ENCODE data around the gene NBL1.
"Not testable (repeated sequence)": the region's sequence is repeated elsewhere in the genome, so short reads cannot be mapped to it uniquely, and the experiment has no call there.

Gene NBL1

GRCh38 chr1:19629357-19629756 is 14.8 kb upstream of the NBL1 start:
- H3K27ac ChIP-seq (ENCODE audit: extremely low read depth, low read depth, low read length) = no peak overlapping the region
- no peaks in the 10 kb centered on the region for H3K9me3 ChIP-seq (ENCODE audit: control insufficient read depth, insufficient read depth, low read depth, low read length)
- TF ChIP-seq ZBTB49 (tag by site-specific recombination; IDR thresholded peaks at IDR 0.05; ENCODE audit: low read depth) (no peak), MEIS1 (CRISPR knock-in tag; IDR thresholded peaks at IDR 0.05; ENCODE audit: borderline replicate concordance) (no peak), ZNF548 (tag by site-specific recombination; IDR thresholded peaks at IDR 0.05) (no peak), ZNF121 (tag by site-specific recombination; IDR thresholded peaks at IDR 0.05) (no peak), SALL2 (tag by site-specific recombination; IDR thresholded peaks at IDR 0.05; ENCODE audit: borderline replicate concordance) (no peak), ZBTB20 (tag by site-specific recombination; IDR thresholded peaks at IDR 0.05) (no peak), ZNF514 (tag by site-specific recombination; IDR thresholded peaks at IDR 0.05) (no peak), ZNF175 (tag by site-specific recombination; IDR thresholded peaks at IDR 0.05) (no peak), BCL11A (tag by site-specific recombination; IDR thresholded peaks at IDR 0.05; ENCODE audit: low read depth) (no peak), GLIS2 (tag by site-specific recombination; IDR thresholded peaks at IDR 0.05) (no peak), ZNF658 (tag by site-specific recombination; IDR thresholded peaks at IDR 0.05) (no peak), ZNF837 (tag by site-specific recombination; IDR thresholded peaks at IDR 0.05) (no peak), ZNF350 (tag by site-specific recombination; IDR thresholded peaks at IDR 0.05) (no peak), ZFP37 (tag by site-specific recombination; IDR thresholded peaks at IDR 0.05) (no peak), GLI2 (tag by site-specific recombination; IDR thresholded peaks at IDR 0.05; ENCODE audit: borderline replicate concordance, low read depth) (no peak), ZNF10 (tag by site-specific recombination; IDR thresholded peaks at IDR 0.05) (no peak), ZFP69B (tag by site-specific recombination; IDR thresholded peaks at IDR 0.05) (no peak)
- TF ChIP-seq, protein P1, sequence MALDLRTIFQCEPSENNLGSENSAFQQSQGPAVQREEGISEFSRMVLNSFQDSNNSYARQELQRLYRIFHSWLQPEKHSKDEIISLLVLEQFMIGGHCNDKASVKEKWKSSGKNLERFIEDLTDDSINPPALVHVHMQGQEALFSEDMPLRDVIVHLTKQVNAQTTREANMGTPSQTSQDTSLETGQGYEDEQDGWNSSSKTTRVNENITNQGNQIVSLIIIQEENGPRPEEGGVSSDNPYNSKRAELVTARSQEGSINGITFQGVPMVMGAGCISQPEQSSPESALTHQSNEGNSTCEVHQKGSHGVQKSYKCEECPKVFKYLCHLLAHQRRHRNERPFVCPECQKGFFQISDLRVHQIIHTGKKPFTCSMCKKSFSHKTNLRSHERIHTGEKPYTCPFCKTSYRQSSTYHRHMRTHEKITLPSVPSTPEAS (tag by site-specific recombination; IDR thresholded peaks at IDR 0.05) = no peak
- TF ChIP-seq, protein P2, sequence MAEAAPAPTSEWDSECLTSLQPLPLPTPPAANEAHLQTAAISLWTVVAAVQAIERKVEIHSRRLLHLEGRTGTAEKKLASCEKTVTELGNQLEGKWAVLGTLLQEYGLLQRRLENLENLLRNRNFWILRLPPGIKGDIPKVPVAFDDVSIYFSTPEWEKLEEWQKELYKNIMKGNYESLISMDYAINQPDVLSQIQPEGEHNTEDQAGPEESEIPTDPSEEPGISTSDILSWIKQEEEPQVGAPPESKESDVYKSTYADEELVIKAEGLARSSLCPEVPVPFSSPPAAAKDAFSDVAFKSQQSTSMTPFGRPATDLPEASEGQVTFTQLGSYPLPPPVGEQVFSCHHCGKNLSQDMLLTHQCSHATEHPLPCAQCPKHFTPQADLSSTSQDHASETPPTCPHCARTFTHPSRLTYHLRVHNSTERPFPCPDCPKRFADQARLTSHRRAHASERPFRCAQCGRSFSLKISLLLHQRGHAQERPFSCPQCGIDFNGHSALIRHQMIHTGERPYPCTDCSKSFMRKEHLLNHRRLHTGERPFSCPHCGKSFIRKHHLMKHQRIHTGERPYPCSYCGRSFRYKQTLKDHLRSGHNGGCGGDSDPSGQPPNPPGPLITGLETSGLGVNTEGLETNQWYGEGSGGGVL (tag by site-specific recombination; IDR thresholded peaks at IDR 0.05) = no peak
- TF ChIP-seq, protein P3, sequence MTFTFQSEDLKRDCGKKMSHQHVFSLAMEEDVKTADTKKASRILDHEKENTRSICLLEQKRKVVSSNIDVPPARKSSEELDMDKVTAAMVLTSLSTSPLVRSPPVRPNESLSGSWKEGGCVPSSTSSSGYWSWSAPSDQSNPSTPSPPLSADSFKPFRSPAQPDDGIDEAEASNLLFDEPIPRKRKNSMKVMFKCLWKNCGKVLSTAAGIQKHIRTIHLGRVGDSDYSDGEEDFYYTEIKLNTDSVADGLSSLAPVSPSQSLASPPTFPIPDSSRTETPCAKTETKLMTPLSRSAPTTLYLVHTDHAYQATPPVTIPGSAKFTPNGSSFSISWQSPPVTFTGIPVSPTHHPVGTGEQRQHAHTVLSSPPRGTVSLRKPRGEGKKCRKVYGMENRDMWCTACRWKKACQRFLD (tag by site-specific recombination; IDR thresholded peaks at IDR 0.05) = no peak
- no peak overlapping the region for H3K4me3 ChIP-seq (ENCODE audit: low read depth, low read length)
- ChIA-PET POLR2A (no interaction called here), CTCF (interaction anchor here (0.6 to 1.4 kb wide), 4 partner anchors 10 to 22 kb away, joined by 3 to 4 read pairs (median 3); no protein-coding TSS in a partner anchor)
- H3K36me3 ChIP-seq (ENCODE audit: control insufficient read depth in 2 of 2, insufficient read depth in 1 of 2, low read length in 2 of 2) = peaks cover 0 to 46% of the 10 kb centered on the region in 2 experiments; a peak in 2 of 3 replicates
- no peaks in the 10 kb centered on the region for H3K4me1 ChIP-seq (ENCODE audit: control insufficient read depth, insufficient read depth, low read length)

DNA sequence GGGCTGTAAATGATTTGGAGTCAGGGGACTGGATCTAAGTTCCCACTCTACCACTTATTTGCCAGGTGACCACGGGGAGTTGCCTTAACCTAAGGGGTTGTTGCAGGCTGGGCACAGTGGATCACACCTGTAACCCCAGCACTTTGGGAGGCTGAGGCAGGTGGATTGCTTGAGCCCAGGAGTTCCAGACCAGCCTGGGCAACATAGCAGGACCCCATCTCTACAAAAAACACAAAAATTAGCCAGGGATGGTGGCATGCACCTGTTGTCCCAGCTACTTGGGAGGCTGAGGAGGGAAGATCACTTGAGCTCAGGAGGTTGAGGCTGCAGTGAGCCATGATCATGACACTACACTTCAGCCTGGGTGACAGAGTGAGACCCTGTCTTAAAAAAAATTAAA is 13.9 kb upstream of the NBL1 start:
- H3K4me3 ChIP-seq (ENCODE audit: low read depth, low read length); H3K4me1 ChIP-seq (ENCODE audit: control insufficient read depth, insufficient read depth, low read length); H3K27ac ChIP-seq (ENCODE audit: extremely low read depth, low read depth, low read length); POLR2A ChIA-PET; H3K9me3 ChIP-seq (ENCODE audit: control insufficient read depth, insufficient read depth, low read depth, low read length): not testable (repeated sequence)
- H3K36me3 ChIP-seq (ENCODE audit: control insufficient read depth in 2 of 2, insufficient read depth in 1 of 2, low read length in 2 of 2) = peaks cover 0 to 38% of the 10 kb centered on the region in 2 experiments; a peak in 1 of 3 replicates
- TF ChIP-seq SCRT2 (tag by site-specific recombination; IDR thresholded peaks at IDR 0.05) (peak; percentile 70), ZNF121 (tag by site-specific recombination; IDR thresholded peaks at IDR 0.05) (peak; percentile 74; the same call in 1 of the 2 replicates)
- CTCF ChIA-PET = interaction anchor here (1.4 to 1.6 kb wide), 3 partner anchors 9 to 47 kb away, joined by 4 to 6 read pairs (median 4); no protein-coding TSS in a partner anchor

Measured in HEK293 (cell line).